GM12878 (cell line): ENCODE measurements around the gene WBP2NL.

Experiments
- ESRRA ChIP-seq: IDR thresholded peaks from 2 replicates; pipeline ENCODE4 v1.6.1; 2012; ENCODE audit warnings: mild to moderate bottlenecking, low read length, improper control_type of control experiment
- POLR2A ChIP-seq: IDR thresholded peaks from 2 replicates; pipeline ENCODE4 v1.6.1; 2011; ENCODE audit warnings: low read depth, mild to moderate bottlenecking, low read length
- POLR2AphosphoS2 ChIP-seq: IDR thresholded peaks from 2 replicates; pipeline ENCODE4 v1.6.1; 2011; ENCODE audit warnings: low read depth, mild to moderate bottlenecking, low read length, improper control_type of control experiment, moderate library complexity

- TF ChIP-seq POLR2AphosphoS2 (no peak), ESRRA (no peak), POLR2A (no peak)
These were observed 19.6 kb downstream of the WBP2NL start for GRCh38 chr22:42018224-42018623.
